Nucleus accumbens (tissue), 56 donors: ENCODE measurements around the gene CASP5.

Experiments used
- DNase-seq, 56 donors: peaks; one replicate each; lab custom pipeline; 2025; lab: John Stamatoyannopoulos, UW

The CASP5 gene

DNA sequence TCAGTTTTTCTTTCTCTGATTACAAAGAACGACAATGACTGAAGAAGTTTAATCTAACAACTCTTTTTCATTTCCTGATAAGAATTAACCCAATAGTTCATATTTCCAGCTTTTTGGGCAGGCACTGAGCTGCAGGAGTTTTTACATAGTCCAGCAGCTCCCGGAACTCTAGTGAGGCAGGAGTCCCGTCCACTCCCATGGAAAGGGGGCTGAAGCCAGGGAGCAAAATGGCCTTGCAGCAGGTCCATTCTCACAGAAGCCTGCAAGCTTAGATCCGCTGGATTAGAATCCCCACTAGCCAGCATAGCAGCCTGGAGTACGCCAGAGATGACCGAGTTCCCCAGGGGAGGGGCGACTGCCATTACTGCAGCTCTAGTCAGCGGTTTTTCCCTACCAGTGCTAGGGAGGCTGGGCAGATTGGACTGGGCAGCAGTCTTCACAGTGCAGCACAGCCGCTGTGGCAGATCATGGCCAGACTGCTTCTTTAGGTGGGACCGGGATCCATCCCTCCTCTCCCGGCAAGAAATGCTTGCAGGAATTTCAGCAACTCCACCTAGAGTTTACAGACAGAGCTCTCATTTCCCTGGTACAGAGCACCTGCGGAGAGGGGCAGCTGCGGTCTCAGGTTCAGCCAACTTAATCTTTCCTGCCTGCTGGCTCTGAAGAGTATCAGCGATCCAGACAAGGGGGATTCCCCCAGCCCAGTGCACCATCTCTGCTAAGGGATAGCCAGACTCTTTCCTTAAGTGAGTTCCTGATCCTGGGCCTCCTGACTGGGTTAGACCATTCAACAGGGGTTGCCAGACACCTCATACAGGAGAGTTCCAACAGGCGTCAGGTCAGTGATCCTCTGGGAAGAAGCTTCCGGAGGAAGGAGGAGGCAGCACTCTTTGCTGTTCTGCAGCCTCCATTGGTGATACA is 53.9 kb downstream of the CASP5 start:
- peak in 1 of 56 donors; percentile 2 for DNase-seq

DNA sequence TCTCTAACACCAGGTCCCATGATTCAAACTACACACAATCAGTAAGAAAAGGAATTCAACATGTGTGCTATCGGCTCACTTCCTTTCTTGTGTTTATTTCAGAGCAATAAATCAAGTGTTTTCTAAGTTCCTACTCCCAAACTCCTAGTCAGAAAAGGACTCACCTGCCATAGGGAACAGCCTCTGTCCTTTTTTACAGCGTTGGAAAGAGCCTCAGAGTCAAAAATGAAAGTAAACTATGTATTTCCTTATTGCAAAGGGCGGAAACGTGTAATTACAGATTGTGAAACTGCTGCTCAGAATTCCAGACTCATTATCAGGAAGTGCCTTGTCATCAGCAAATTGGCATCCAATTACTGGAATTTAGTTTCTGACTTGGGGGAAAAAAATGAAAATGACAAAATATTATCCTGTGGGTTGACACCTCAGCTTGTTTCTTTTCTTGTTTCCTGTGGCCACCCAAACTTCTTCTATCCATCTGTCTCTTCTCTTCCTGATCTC is 54.6 kb downstream of the CASP5 start, which contains the start of gene CASP4:
Gene CASP4, minus strand, starts transcription at position 220 of the 501 bp plus-strand sequence. Its CDS starts 49 bp downstream, at position 171.
- DNase-seq: no peak

DNA sequence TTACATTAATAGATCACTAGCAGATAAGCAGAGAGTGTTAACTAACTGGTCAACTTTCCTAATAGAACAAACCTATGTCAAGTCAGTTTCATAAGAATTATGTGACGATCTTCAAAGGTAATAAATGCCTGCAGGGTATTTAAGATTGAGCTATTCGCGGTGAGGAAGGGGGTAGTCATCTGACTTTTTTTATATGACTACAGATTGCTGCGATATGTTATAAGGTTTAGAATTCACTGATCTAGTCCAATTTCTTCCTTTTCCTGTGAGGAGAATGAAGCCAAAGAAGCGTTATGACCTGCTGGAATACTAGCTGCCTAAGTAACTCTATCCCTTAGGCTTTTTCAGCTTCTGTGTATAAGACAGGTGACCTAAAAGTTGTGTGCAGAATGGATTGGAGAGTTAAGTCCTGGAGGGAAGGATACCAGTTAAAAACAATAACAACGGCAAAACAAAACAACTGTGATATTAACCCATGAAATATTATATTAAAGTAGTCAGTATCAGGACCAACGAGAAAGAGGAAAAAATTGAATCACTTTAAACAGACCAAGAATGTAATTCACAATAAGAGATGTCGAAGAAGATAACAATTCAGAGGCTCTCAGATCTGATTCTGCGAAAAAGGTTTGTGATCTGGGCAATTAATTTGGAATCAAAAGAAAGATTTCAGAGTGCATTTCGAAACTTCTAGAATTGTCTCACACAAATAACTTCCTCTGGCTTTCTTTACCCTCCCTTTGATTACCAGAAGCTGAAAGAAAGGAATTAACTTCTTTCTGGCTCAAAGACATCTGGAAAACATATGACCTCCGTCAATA is 55.2 kb downstream of the CASP5 start:
- DNase-seq: no peak

DNA sequence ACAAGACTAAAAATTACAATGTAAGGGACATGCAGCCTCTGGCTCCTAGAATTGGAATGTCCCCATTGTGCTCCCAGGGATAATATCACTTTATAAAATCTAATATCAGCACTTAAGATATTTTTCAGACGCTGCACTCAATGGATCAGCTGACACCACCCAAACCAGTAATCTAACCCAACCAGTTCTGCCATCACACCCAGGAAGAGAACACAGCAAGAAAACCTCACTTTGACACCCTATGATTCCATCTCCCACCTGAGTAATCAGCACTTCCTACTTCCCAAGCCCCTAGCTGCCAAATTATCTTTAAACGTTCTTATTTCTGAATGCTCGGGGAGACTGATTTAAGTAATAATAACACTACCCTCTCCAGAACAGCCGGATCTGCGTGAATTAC is 57.2 kb downstream of the CASP5 start:
- DNase-seq: no peak

DNA sequence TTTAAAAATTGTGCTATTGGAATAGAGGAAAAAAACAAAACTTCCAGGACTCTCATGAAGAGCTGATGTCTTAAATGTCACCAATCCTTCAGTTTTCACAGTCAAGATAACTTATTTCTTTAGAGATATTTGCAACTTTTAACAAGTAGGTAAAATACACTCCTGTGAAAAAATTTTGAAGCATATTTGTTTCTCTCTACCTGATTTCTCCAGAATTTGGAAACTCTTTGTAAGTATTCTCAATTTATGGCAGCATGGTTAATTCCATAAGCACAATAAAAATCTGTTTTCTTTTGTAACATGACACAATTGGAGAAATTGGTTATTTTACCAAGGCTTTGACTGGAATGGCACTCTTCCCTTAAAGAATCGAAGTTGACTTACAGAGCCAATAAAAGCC is 58.7 kb downstream of the CASP5 start:
- no peak for DNase-seq

DNA sequence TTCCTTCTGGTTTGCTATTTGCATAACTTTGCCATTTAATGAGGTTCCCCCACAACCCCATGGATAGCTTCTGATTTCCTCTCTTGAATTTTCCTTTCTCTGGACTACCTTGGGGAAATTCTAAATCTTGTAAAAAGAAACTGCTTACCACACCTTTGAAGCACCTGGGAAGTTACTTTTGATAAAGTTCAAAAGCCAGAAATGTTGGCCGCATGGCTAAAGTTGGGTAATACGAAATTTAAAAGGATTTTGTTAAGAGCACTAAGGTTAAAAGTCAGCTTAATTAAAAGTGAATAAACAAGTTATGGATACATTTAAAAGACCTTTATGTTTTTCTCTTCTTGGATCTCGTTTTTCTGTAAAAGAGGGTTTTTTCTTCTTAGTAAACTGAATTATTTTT is 60.1 kb downstream of the CASP5 start:
- DNase-seq: no peak

DNA sequence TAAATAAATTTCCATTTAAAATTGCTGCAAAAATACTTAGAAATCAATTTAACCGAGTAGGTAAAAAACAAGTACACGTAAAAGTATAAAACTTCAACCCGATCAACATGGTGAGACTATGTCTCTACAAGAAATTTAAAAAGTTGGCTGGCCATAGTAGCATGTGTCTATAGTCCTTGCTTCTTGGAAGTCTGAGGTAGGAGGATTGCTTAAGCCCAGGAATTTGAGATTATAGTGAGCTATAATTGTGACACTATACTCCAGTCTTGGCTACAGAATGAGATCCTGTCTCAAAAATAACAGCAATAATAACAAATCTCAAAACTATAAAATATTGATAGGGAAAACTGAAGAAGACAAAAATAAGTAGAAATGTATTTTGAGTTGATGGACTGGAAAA is 65.7 kb downstream of the CASP5 start:
- no peak for DNase-seq

DNA sequence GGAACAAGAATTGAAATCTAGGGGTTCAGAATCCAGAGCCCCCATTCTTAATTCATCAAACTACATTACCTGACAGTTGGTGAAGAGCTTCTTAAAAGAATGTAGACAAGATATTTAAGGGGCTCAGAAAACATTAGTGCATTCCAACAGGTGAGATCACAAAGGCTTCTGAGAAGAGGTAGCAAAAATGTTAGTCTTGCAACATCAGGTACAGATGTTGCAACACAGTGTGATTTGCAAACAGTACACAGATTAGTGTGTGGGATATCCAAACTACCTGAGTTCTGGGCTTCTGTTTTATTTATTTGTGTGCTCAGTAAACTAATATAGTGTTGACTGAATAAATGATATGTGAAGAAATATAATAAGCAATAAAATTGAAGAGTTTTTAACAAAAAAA is 66.4 kb downstream of the CASP5 start:
- DNase-seq: no peak

DNA sequence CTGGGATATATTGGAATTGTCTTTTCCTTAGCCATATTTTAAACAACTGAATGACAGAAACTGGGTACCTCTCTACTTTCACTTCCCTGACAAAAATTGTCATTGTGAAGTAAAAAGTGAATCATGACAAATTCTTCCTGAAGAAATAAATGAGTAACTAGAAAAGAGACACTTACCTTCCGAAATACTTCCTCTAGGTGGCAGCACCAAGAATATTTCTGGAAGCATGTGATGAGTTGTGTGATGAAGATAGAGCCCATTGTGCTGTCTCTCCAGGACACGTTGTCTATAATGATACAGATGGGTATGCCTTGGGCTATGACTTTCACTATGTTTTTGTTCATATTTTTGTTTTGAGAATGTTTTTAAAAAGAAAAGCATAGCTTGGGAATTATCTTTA is 76.1 kb downstream of the CASP5 start:
- no peak for DNase-seq
